ENCODE measurements around the gene C9orf57.
"Not testable (repeated sequence)": the region's sequence is repeated elsewhere in the genome, so short reads cannot be mapped to it uniquely, and the experiment has no call there.

Gene C9orf57

GRCh38 chr9:72022841-72023240 is 37.6 kb downstream of the C9orf57 start:
- DNase-seq: no peak

GRCh38 chr9:72013292-72013760 is 47.1 kb downstream of the C9orf57 start:
- no peak for DNase-seq

GRCh38 chr9:72012646-72013045 is 47.8 kb downstream of the C9orf57 start:
- no peak for DNase-seq

DNA sequence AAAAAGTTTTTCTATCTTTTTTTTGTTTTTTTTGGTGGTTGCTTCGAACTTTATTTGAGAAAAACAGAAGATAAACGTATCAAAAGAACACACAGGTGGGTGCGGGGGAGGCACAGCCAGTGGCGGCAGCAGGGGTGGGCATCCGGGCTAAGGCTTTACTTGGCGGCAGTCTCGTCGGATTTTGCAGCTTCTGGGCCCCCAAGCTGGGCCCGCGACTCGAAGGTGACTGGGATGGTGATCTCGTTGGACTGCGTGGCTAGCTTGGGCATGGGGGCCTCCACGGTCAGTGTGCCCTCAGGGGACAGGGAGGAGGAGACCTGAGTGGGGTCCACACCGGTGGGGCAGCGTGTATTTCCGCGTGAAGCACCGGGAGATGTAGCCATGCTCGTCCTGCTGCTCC is 52.7 kb downstream of the C9orf57 start:
- not testable (repeated sequence) for DNase-seq

- no peak for DNase-seq
Observed at GRCh38 chr9:72006501-72006900, 53.9 kb downstream of the C9orf57 start.

DNA sequence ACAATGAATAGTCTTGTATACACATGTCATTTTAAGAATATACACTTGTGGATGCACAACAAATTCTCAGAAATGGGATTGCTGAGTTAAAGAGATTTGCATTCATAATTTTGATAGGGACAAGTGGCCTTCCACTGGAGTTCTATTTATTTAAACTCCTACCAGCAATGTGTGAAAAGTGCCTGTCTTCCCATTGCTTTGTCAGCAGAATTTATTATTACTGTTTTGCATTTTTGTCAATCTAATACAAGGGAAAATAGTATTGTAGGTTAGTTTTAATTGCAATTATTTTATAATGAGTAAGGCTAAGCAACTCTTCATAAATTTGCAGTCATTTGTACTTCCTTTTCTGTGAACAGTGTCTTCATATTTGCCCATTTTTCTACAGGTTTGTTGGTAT is 55.0 kb downstream of the C9orf57 start:
- DNase-seq: no peak

All from NCI-H1694 treated with DMSO at 0.1 percent for 48 hours (cell line).